GM12801 (cell line): ENCODE measurements around the gene IGSF21.

Experiments used
- CTCF ChIP-seq: IDR thresholded peaks from one replicate; pipeline ENCODE4 v1.5.1; 2011; ENCODE audit warnings: control low read depth; ENCODE audit not compliant: insufficient read length; ENCODE audit errors: extremely low read depth

Gene IGSF21

DNA sequence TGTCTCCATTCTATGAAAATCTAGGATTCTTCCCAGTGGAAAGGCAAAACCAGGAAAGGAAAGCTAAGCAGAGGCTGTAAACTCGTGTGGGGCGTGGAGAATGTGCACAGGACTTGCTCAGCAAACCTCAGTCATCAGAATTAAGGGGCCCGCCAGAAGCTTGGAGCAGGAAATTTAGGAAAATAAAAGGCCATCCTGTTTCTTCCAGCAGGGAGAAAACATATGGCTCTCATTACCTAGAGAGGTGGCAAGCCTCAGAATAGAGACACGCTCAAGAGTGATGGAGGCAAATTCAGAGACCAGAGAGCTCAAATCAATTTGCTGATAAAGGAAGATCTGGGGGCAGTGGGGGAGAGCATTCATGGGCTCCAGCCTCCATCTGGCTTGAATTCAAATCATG is 221.2 kb downstream of the IGSF21 start:
- TF ChIP-seq CTCF, result no peak

- no peak for TF ChIP-seq CTCF
Measured at GRCh38 chr1:18329469-18330253, 222.1 kb downstream of the IGSF21 start.

DNA sequence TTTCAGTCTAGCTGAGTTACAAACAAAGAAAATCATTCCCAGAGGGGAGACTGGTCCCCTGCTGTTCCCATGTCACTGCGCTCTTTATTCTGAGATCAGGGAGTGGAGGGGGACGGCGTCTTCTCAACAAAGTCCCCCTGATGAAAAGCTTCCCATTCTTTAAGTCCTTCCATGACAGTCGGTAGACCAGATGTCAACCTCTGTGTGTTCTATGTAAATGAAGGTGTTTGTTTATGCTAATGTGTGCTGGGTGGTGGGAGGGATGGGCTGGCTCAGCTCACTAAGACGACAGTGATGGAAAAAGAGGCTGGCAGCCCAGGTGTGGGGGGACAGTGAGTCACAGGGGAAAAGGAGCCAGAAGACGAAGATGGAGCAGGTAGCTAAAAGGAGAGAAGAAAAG is 225.0 kb downstream of the IGSF21 start:
- TF ChIP-seq CTCF, result no peak

DNA sequence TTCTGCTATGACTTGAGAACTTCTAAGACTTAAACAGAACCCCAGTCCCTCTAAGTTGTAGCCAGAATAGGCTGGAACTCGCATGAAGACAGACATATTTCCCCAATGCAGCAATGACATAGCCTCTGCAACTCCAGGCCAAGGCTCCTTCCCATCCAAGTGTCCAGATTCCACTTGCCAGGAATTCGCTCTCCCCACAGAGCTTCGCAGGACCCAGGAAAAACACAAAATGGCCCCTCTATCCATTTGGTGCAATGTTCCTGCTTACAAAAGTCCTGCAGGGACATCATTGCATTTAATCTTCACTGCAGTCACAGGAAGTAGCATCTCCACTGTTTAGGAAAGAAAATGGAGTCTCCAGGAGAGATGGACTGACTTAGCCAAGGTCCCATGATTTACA is 225.6 kb downstream of the IGSF21 start:
- no peak for TF ChIP-seq CTCF

DNA sequence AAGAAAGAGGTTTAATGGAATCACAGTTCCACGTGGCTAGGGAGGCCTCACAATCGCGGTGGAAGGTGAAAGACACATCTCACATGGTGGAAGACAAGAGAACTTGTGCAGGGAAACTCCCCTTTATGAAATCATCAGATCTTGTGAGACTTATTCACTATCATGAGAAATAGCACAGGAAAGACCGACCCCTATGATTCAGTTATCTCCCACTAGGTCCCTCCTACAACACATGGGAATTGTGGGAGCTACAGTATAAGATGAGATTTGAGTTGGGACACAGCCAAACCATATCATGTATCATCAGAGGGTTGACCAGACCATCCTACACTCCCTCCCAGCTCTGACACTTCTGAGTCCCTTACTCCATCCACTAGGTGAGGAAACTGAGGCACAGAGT is 229.2 kb downstream of the IGSF21 start:
- TF ChIP-seq CTCF, result no peak

DNA sequence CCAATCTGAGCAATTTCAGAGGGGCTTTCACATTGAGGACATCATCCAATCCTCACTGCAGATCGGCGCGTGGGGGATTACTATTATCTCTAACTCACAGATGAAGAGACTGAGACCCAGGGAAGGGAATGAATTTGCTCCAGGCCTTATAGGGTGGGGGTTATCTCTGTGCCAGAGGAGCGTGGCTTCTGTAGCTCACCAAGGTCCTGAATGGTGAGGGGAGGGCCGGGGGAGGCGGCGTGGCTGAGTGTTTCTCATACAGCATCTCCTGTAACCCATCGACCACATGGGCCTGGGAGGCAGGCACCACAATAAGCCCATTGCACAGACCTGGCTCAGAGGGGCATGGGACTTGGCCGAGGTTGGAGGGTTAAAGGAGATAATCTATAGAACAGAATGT is 230.2 kb downstream of the IGSF21 start:
- no peak for TF ChIP-seq CTCF

DNA sequence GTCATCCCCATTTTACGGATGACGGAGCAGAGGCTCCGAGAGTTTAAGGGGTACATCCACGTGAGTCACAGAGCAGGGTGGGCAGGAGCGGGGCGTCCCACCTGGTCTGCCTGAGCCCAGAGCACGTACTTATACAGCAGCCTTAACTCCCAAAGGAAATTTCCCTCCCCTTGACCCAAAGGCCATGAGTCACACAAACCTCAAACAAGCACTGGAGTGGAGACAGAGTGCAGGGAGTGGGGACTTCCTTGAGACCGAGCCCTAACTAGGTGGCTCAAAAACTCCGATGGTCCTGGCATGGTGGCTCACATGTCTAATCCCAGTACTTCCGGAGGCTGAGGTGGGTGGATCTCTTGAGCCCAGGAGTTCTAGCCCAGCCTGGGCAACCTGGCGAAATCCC is 231.6 kb downstream of the IGSF21 start:
- TF ChIP-seq CTCF, result no peak
